22Rv1 (cell line): ENCODE data around the gene ZEB1.
A peak's percentile ranks its signal among the peaks of the same experiment; 100 is the strongest.

Source experiments
- H3K27ac ChIP-seq: fragments of 450-650 bp; 2 replicates; pipeline ENCODE4 v1.5.1; 2017
- ZFX ChIP-seq: fragments of 450-650 bp; IDR thresholded peaks from 2 replicates; pipeline ENCODE4 v1.6.1; 2017; ENCODE audit warnings: antibody characterized with exemption, borderline replicate concordance
- TF ChIP-seq, protein P1 (sequence below): fragments of 450-650 bp; IDR thresholded peaks from 2 replicates; pipeline ENCODE4 v1.5.1; 2017; ENCODE audit warnings: mild to moderate bottlenecking

ZEB1 gene

DNA sequence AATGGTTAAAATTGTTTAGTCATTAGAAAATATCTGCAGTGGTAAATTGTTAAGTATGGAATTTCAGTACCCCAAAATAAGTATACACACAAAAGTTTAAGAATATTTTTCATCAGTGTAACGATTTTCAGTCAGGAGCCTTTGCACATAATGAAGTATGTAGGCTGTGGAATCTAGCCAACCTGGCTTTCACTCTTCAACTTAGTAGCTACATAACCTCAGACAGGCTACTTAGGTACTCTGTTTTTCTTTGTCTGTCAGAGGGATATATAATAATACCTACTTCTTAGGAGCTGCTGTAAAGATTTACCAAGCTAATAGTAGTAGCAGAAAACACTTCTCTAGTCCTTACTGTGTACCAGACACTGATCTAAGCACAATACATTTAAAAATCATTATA lies 137.5 kb downstream of the ZEB1 start:
- no peak overlapping the region for H3K27ac ChIP-seq
- TF ChIP-seq, protein P1, sequence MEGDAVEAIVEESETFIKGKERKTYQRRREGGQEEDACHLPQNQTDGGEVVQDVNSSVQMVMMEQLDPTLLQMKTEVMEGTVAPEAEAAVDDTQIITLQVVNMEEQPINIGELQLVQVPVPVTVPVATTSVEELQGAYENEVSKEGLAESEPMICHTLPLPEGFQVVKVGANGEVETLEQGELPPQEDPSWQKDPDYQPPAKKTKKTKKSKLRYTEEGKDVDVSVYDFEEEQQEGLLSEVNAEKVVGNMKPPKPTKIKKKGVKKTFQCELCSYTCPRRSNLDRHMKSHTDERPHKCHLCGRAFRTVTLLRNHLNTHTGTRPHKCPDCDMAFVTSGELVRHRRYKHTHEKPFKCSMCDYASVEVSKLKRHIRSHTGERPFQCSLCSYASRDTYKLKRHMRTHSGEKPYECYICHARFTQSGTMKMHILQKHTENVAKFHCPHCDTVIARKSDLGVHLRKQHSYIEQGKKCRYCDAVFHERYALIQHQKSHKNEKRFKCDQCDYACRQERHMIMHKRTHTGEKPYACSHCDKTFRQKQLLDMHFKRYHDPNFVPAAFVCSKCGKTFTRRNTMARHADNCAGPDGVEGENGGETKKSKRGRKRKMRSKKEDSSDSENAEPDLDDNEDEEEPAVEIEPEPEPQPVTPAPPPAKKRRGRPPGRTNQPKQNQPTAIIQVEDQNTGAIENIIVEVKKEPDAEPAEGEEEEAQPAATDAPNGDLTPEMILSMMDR = no peak
- no peak for TF ChIP-seq ZFX

DNA sequence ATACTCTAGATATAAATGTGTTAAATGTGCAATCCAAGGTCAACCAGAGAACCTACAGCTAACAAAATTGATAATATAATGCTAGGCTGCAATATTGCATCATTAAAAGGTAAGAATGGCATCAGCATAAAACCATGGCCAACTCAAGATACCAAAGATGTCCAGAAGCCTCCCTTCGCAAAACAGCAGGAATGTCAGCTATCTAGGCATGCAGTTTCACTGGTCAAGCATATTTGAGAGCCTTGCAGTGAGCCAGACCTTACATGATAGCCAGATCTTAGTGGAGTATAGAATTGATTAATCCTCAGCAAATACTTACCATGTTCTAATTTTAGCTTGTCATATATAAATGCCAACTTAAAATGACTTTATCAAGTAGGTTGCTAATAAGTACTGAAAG lies 138.8 kb downstream of the ZEB1 start:
- no peak for TF ChIP-seq ZFX
- TF ChIP-seq, protein P1 = no peak

DNA sequence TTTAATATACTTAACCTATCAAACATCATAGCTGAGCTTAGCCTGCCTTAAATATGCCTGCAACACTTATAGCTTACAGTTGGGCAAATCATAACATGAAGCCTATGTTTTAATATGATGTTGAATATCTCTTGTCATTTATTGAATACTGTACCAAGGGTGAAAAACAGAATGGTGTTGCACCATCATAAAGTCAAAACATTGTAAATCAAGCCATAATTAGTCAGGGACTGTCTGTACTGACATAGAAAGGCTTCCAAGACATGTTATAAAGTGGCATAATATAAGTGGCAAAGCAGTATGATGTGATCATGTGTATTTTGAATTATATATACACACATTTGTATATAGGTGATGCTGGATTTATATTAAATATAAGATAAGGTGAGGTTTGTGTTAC lies 140.0 kb downstream of the ZEB1 start:
- no peak for TF ChIP-seq ZFX
- TF ChIP-seq, protein P1 = no peak
- no peak overlapping the region for H3K27ac ChIP-seq

More for the DNA sequence above, 138.8 kb downstream of the ZEB1 start:
- no peak overlapping the region for H3K27ac ChIP-seq

DNA sequence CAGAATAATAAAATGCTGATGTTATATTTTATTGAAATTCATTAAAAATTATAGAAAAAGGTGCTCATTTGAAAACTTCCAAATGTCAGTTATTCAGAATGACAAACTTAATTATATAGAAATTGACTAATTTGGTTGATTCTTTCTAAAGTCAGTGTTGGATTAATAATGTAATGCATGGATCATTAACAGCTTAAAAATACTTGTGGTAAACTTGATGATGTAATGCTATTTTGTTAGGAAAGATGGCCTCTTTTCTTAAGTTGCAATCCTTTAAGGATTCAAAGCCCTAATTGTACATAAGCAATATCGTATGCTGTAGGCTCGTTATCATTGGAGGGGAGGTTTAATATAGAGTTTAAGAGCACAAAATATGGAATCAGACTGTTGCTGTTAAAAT lies 141.2 kb downstream of the ZEB1 start:
- no peak overlapping the region for H3K27ac ChIP-seq
- no peak for TF ChIP-seq ZFX
- TF ChIP-seq, protein P1 = no peak

DNA sequence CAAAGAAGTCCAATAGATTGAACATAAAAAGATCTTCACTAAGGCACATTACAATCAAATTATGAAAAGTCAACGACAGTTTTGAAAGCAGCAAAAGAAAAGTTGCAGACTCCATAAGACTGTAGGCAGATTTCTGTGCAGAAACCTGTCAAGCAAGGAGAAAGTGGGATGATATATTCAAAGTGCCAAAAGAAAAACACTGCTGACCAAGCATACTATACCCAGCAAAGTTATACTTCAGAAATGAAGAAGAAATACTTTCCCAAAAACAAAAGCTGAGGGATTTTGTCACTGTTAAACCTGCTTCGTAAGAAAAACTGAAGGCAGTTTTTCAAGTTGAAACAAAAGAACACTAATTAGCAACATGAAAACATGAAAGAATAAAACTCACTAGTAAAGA lies 145.5 kb downstream of the ZEB1 start:
- H3K27ac ChIP-seq = no peak overlapping the region
- TF ChIP-seq, protein P1 = no peak
- TF ChIP-seq ZFX = no peak

DNA sequence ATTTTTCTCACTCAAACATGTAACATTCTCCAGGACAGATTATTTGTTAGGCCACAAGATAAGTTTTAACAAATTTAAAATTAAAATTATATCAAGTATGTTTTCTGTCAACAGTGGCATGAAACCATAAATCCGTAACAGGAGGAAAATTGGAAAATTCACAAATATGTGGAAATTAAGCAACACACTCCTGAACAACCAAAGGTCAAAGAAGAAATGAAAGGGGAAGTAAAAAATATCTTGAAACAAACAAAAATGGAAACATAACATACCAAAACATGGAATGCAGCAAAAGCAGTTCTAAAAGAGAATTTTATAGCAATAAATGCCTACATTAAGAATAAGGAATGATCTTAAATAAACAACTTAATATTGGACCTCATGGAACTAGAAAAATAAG lies 147.3 kb downstream of the ZEB1 start:
- TF ChIP-seq, protein P1 = no peak
- no peak for TF ChIP-seq ZFX
- H3K27ac ChIP-seq = no peak overlapping the region

DNA sequence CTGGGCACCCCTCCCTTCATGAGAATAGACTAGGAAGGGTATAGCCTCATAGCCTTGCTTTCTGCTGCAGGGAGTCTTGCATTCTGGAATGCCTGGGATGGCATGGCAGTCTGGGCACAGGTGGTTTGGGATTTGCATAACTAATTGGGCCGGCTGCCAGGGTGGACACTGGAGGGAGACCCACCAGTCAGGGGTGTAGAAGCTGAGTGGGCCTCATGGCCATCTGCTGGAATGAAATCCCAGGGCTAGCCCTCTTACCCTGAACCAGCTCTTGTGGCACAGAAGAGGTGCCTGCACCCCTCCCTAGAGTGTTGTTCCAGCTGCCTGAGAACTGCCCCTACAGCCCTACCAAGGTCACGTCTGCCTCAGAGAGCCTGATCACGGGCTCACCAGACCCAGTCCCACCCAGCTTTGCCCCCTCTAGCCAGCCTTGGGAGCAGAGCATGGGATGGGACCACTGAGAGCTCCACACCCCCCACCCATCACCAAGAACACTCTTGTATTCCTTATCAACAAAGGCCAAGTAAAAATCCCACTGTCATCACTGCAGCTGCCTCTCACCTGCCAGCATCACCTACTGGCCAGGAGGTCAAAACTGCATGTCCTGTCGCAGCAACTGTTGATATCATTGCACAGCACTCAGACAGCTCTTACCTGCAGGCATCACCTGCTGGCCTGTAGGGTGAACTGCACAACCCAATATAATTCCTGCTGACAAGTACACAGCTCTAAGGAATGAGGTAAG lies 148.9 kb downstream of the ZEB1 start:
- H3K27ac ChIP-seq = no peak overlapping the region
- no peak for TF ChIP-seq ZFX
- TF ChIP-seq, protein P1 = peak; percentile 84
